NCI-H2171 (cell line): ENCODE results near the gene TTC31.

Source experiments
- DNase-seq: peaks from one replicate; lab custom pipeline; 2025; lab: John Stamatoyannopoulos, UW

Gene TTC31

GRCh38 chr2:74486141-74486540 lies 3.3 kb downstream of the TTC31 start:
- DNase-seq, result no peak

- no peak for DNase-seq
Observed at GRCh38 chr2:74488643-74489481, 6.0 kb downstream of the TTC31 start.

- no peak for DNase-seq
Observed at GRCh38 chr2:74489906-74490305, 7.0 kb downstream of the TTC31 start.

- DNase-seq, result no peak
Observed at GRCh38 chr2:74491648-74492544, 9.0 kb downstream of the TTC31 start.

- no peak for DNase-seq
Observed at GRCh38 chr2:74493546-74493945, 10.7 kb downstream of the TTC31 start.

GRCh38 chr2:74495440-74495839 lies 12.6 kb downstream of the TTC31 start:
- DNase-seq, result no peak

- DNase-seq, result no peak
Observed at GRCh38 chr2:74496997-74497776, 14.3 kb downstream of the TTC31 start.

- DNase-seq, result no peak
Observed at GRCh38 chr2:74497777-74498499, 15.1 kb downstream of the TTC31 start.

- no peak for DNase-seq
Observed at GRCh38 chr2:74498500-74499266, 15.8 kb downstream of the TTC31 start.

GRCh38 chr2:74499267-74499939 lies 16.5 kb downstream of the TTC31 start, which contains the start of gene LBX2:
Gene LBX2 (minus strand): TSS chr2:74499603. CDS start chr2:74499537, 66 bp downstream.
- DNase-seq, result no peak

GRCh38 chr2:74499940-74500577 lies 17.2 kb downstream of the TTC31 start:
- no peak for DNase-seq

- no peak for DNase-seq
Observed at GRCh38 chr2:74500578-74500946, 17.7 kb downstream of the TTC31 start.

- DNase-seq, result no peak
Observed at GRCh38 chr2:74501335-74502071, 18.6 kb downstream of the TTC31 start.

GRCh38 chr2:74502147-74502719 lies 19.4 kb downstream of the TTC31 start:
- DNase-seq, result no peak

- DNase-seq, result no peak
Observed at GRCh38 chr2:74502720-74503505, 20.0 kb downstream of the TTC31 start.

- DNase-seq, result no peak
Observed at GRCh38 chr2:74503506-74504475, 20.9 kb downstream of the TTC31 start.

- DNase-seq, result no peak
Observed at GRCh38 chr2:74504591-74504990, 21.7 kb downstream of the TTC31 start.
